ENCODE data around the gene MANSC1. TPM values are rescaled to one million over a fixed set of nuclear protein-coding genes. Genes with fewer than 3 reads are reported as not detected.

Gene MANSC1
- total and polyA plus RNA-seq, 2 of the 13 experiments (the other 11 are each of a cell fraction or from before 2014, with no cell fraction given): 1.9 to 4.2 TPM

GRCh38 chr12:12380949-12381593, 31.0 kb upstream of the MANSC1 start (continued):
- TF ChIP-seq ZMYM4 (CRISPR knock-in tag; IDR thresholded peaks at IDR 0.05): peak; percentile 16; the same call in 1 of the 2 replicates
- no peak for TF ChIP-seq ZNF260 (CRISPR knock-in tag; IDR thresholded peaks at IDR 0.05; ENCODE audit: borderline replicate concordance, low read depth)
- peak; percentile 76 for TF ChIP-seq NR2F2 (IDR thresholded peaks at IDR 0.05; ENCODE audit: borderline replicate concordance, low read depth)
- TF ChIP-seq HOMEZ (CRISPR knock-in tag; IDR thresholded peaks at IDR 0.05; ENCODE audit: low read depth): peak; percentile 52; the same call in 1 of the 2 replicates
- peak; percentile 39; the same call in 1 of the 2 replicates for TF ChIP-seq SALL1 (CRISPR knock-in tag; IDR thresholded peaks at IDR 0.05)
- TF ChIP-seq, protein P1, sequence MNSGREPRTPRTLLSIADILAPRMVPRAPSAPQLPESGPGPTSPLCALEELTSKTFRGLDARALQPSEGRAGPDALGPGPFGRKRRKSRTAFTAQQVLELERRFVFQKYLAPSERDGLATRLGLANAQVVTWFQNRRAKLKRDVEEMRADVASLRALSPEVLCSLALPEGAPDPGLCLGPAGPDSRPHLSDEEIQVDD (CRISPR knock-in tag; IDR thresholded peaks at IDR 0.05; ENCODE audit: borderline replicate concordance): no peak
- no peak for TF ChIP-seq HOXA5 (CRISPR knock-in tag; IDR thresholded peaks at IDR 0.05)
- TF ChIP-seq BCL6 (CRISPR knock-in tag; IDR thresholded peaks at IDR 0.05): peak; percentile 94
- no peak for TF ChIP-seq CREB1 (IDR thresholded peaks at IDR 0.05)
- peak; percentile 32 for TF ChIP-seq CREB1 (CRISPR knock-in tag; IDR thresholded peaks at IDR 0.05)
- peak; percentile 72 for TF ChIP-seq TFAP4 (IDR thresholded peaks at IDR 0.05; ENCODE audit: borderline replicate concordance, low read depth)
- TF ChIP-seq JUND (CRISPR knock-in tag; IDR thresholded peaks at IDR 0.05): no peak
- TF ChIP-seq SAFB2 (CRISPR knock-in tag; IDR thresholded peaks at IDR 0.05; ENCODE audit: borderline replicate concordance, low read depth): no peak
- no peak for TF ChIP-seq ZNF614 (CRISPR knock-in tag; IDR thresholded peaks at IDR 0.05; ENCODE audit: borderline replicate concordance)
- TF ChIP-seq DNMT1 (CRISPR knock-in tag; IDR thresholded peaks at IDR 0.05): no peak
- TF ChIP-seq ZMYM3 (CRISPR knock-in tag; IDR thresholded peaks at IDR 0.05): peak; percentile 40; the same call in 1 of the 2 replicates
- no peak for TF ChIP-seq THAP11 (CRISPR knock-in tag; IDR thresholded peaks at IDR 0.05)
- TF ChIP-seq, protein P2, sequence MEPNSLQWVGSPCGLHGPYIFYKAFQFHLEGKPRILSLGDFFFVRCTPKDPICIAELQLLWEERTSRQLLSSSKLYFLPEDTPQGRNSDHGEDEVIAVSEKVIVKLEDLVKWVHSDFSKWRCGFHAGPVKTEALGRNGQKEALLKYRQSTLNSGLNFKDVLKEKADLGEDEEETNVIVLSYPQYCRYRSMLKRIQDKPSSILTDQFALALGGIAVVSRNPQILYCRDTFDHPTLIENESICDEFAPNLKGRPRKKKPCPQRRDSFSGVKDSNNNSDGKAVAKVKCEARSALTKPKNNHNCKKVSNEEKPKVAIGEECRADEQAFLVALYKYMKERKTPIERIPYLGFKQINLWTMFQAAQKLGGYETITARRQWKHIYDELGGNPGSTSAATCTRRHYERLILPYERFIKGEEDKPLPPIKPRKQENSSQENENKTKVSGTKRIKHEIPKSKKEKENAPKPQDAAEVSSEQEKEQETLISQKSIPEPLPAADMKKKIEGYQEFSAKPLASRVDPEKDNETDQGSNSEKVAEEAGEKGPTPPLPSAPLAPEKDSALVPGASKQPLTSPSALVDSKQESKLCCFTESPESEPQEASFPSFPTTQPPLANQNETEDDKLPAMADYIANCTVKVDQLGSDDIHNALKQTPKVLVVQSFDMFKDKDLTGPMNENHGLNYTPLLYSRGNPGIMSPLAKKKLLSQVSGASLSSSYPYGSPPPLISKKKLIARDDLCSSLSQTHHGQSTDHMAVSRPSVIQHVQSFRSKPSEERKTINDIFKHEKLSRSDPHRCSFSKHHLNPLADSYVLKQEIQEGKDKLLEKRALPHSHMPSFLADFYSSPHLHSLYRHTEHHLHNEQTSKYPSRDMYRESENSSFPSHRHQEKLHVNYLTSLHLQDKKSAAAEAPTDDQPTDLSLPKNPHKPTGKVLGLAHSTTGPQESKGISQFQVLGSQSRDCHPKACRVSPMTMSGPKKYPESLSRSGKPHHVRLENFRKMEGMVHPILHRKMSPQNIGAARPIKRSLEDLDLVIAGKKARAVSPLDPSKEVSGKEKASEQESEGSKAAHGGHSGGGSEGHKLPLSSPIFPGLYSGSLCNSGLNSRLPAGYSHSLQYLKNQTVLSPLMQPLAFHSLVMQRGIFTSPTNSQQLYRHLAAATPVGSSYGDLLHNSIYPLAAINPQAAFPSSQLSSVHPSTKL (CRISPR knock-in tag; IDR thresholded peaks at IDR 0.05): peak; percentile 80
- TF ChIP-seq PHF20 (CRISPR knock-in tag; IDR thresholded peaks at IDR 0.05): no peak
- TF ChIP-seq NR1H2 (CRISPR knock-in tag; IDR thresholded peaks at IDR 0.05; ENCODE audit: borderline replicate concordance, low read depth): no peak
- no peak for TF ChIP-seq TRIM24 (CRISPR knock-in tag; IDR thresholded peaks at IDR 0.05)

Data from HepG2 (cell line).